Nephron (organoid): ENCODE data around the gene TTC39C.

Experiments used
- H3K27ac Mint-ChIP-seq, 3 experiments: 2 replicates each; pipeline ENCODE4 v1.8.0; 2020; ENCODE audit warnings: mixed read lengths in 3 of 3, mild to moderate bottlenecking in 2 of 3, moderate library complexity in 1 of 3
- H3K27me3 Mint-ChIP-seq: 2 replicates; pipeline ENCODE4 v1.8.0; 2021; ENCODE audit warnings: low read depth, mild to moderate bottlenecking, moderate library complexity, mixed read lengths
- H3K36me3 Mint-ChIP-seq: 2 replicates; pipeline ENCODE4 v1.8.0; 2020; ENCODE audit warnings: low read depth, mixed read lengths
- H3K4me1 Mint-ChIP-seq: 2 replicates; pipeline ENCODE4 v1.8.0; 2020; ENCODE audit warnings: mixed read lengths
- H3K4me3 Mint-ChIP-seq, 3 experiments: 2 replicates each; pipeline ENCODE4 v1.8.0; 2020; ENCODE audit warnings: mild to moderate bottlenecking in 3 of 3, mixed read lengths in 3 of 3, moderate library complexity in 2 of 3
- H3K9me3 Mint-ChIP-seq: 2 replicates; pipeline ENCODE4 v1.8.0; 2020; ENCODE audit warnings: mixed read lengths
- TF ChIP-seq, protein P1 (sequence below), 3 experiments: fragments of 200-600 bp; sonication (generic); IDR thresholded peaks; one replicate each; pipeline ENCODE4 v1.5.0; 2021; ENCODE audit warnings: antibody characterized with exemption in 3 of 3; ENCODE audit not compliant: unreplicated experiment in 3 of 3

The TTC39C gene

DNA sequence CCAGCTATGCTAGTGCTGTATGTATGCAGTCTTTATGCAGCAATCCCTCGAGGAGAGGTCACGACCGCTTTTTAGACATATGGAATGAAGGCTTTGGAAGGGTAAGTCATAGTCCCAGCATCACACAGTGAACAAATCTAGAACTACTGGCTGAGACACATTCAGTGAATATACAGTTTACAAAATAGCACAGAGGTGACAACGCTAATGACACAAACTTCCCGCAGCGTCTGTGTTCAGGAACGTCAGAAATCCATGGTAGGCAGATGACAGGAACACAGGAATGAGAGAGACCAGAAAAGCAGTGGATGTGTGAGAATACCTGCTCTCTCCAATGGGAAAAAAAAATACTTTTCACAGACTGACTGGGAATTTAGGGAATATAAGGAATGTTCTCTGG is 153.9 kb downstream of the TTC39C start:
- no peak overlapping the region for H3K27ac Mint-ChIP-seq
- H3K27me3 Mint-ChIP-seq, result no peaks in the 10 kb centered on the region

DNA sequence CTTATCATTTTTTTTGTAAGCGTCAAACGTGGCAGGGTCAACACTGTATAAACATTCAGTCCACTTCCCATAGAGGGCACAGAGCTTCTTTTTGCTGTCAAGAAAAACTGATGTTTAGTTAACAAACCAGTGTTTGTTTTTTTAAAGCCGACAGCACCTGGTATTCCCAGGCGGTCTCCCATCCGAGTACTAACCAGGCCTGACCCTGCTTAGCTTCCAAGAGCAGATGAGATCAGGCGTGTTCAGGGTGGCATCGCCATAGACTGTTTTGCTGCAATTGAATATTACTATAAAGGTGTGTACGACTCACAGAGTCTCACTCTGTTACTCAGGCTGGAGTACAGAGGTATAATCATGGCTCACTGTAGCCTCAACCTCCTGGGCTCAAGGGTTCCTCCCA is 155.8 kb downstream of the TTC39C start:
- Mint-ChIP-seq H3K4me1 (no peaks in the 10 kb centered on the region), H3K9me3 (no peaks in the 10 kb centered on the region), H3K27ac (no peak overlapping the region), H3K4me3 (no peak overlapping the region), H3K27me3 (no peaks in the 10 kb centered on the region), H3K36me3 (peaks cover 54% of the 10 kb centered on the region)
- TF ChIP-seq, protein P1, sequence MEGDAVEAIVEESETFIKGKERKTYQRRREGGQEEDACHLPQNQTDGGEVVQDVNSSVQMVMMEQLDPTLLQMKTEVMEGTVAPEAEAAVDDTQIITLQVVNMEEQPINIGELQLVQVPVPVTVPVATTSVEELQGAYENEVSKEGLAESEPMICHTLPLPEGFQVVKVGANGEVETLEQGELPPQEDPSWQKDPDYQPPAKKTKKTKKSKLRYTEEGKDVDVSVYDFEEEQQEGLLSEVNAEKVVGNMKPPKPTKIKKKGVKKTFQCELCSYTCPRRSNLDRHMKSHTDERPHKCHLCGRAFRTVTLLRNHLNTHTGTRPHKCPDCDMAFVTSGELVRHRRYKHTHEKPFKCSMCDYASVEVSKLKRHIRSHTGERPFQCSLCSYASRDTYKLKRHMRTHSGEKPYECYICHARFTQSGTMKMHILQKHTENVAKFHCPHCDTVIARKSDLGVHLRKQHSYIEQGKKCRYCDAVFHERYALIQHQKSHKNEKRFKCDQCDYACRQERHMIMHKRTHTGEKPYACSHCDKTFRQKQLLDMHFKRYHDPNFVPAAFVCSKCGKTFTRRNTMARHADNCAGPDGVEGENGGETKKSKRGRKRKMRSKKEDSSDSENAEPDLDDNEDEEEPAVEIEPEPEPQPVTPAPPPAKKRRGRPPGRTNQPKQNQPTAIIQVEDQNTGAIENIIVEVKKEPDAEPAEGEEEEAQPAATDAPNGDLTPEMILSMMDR (IDR thresholded peaks at IDR 0.05; ENCODE audit: unreplicated experiment in 3 of 3), result no peak

More for the DNA sequence above, 153.9 kb downstream of the TTC39C start:
- no peak overlapping the region for H3K4me3 Mint-ChIP-seq
- H3K9me3 Mint-ChIP-seq, result no peaks in the 10 kb centered on the region
- TF ChIP-seq, protein P1 (IDR thresholded peaks at IDR 0.05; ENCODE audit: unreplicated experiment in 3 of 3), result no peak
- peaks cover 63% of the 10 kb centered on the region for H3K36me3 Mint-ChIP-seq
- no peaks in the 10 kb centered on the region for H3K4me1 Mint-ChIP-seq

DNA sequence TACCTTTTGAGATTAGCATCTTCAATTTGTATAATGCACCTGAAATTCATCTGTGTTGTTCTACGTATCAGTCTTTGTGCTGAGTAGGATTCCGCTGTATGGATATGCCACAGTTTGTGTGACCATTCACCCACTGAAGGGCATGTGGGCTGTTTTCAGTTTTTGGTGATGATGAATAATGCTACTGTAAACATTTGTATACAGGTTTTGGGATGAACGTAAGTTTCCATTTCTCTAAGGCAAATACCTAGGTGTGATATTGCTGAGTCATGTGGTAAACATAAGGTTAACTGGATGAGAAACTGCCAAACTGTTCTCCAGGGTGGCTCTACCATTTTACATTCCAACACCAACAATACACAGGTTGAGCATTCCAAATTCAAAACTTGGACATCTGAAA is 159.4 kb downstream of the TTC39C start:
- H3K4me1 Mint-ChIP-seq, result no peaks in the 10 kb centered on the region
- H3K27me3 Mint-ChIP-seq, result no peaks in the 10 kb centered on the region
- H3K36me3 Mint-ChIP-seq, result peaks cover 37% of the 10 kb centered on the region
- TF ChIP-seq, protein P1 (IDR thresholded peaks at IDR 0.05; ENCODE audit: unreplicated experiment in 3 of 3), result no peak
- no peak overlapping the region for H3K27ac Mint-ChIP-seq
- no peak overlapping the region for H3K4me3 Mint-ChIP-seq
- no peaks in the 10 kb centered on the region for H3K9me3 Mint-ChIP-seq

DNA sequence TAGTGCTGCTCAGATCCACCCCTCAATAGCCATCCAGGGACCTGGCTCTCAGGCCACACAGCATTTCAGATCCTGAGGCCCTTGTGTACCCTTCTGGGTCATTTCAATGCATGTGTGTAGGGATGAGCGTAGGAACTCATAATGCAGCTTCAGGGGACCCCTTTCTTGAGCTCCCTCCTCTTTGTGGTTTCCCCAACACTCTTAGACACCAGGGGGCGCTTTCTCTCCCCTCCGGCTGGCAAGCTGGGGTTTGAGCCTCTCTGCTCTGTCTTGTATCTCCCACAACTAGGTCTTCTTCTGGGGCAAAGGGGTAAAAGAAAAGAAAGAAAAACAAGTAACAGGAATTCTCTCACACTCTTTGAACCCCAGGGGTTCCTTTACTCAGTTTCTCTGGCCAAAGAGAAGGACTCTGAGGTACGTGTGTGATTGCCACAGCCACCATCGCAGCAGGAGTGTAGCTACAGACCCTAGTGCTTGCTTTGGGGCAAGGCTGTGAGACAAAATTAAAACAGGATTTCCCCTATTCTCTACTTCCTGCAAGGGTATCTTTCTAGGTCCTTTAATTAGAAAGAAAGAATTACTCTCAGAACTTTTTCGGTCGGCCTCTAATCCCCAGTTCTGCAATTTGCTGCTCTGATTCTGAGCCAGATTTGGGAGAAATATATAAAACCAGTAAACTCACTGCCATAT is 162.3 kb downstream of the TTC39C start:
- Mint-ChIP-seq H3K36me3 (peaks cover 29% of the 10 kb centered on the region), H3K27ac (no peak overlapping the region), H3K4me3 (no peak overlapping the region), H3K27me3 (no peaks in the 10 kb centered on the region), H3K9me3 (no peaks in the 10 kb centered on the region), H3K4me1 (no peaks in the 10 kb centered on the region)
- TF ChIP-seq, protein P1 (IDR thresholded peaks at IDR 0.05; ENCODE audit: unreplicated experiment in 3 of 3), result peak; percentile 45 to 61 (median 46)

DNA sequence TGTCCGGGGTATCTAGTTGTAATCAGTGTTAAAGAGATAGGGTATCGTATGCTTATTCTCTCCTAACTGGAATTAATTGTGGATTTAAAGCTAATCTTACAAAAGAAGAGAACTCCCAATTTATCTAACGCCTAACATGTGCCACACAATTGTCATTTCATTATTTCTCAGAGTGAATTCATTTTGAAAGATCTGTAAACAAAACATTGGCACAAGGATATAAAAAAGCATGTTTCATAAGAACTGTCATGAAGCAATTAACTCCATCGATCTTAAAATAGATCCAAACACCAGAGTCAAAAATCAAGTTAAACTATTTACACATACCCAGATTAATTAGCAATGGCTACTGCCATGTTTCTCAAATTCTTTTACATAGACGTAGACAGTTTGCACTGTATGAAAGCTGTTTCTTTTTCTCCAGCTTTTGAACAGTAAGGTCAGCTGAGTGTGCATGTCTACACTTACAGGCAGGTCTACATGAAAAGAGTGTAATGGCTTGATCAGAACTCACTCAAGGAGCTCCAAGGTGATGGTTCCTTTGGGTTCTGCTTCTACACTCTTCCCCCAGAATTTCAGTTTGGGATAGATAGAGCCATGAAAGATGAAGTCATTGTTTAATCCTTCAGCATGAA is 163.1 kb downstream of the TTC39C start:
- no peak overlapping the region for H3K4me3 Mint-ChIP-seq
- peaks cover 28% of the 10 kb centered on the region for H3K36me3 Mint-ChIP-seq
- no peaks in the 10 kb centered on the region for H3K4me1 Mint-ChIP-seq
- TF ChIP-seq, protein P1 (IDR thresholded peaks at IDR 0.05; ENCODE audit: unreplicated experiment in 3 of 3), result no peak
- H3K9me3 Mint-ChIP-seq, result no peaks in the 10 kb centered on the region
- no peaks in the 10 kb centered on the region for H3K27me3 Mint-ChIP-seq
- H3K27ac Mint-ChIP-seq, result no peak overlapping the region

DNA sequence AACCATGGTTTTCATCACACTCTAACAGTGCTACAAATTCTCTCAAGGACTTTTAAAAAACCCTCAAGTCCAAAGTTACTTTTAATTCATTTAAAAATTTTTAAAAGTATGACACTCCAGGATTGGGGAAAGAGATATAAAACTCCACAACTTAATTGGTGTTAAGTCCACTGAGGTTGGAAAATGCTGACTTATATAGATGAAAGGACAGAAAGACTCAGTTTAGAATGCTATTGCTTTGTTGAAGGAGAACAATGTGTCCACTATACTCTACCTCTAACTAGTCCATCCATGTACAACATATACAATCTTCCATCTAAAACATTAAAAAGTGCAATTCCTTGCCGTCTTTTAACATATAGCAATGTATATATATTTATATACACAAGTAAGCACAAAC is 165.5 kb downstream of the TTC39C start:
- Mint-ChIP-seq H3K4me3 (no peak overlapping the region), H3K9me3 (no peaks in the 10 kb centered on the region), H3K27me3 (no peaks in the 10 kb centered on the region), H3K36me3 (peaks cover 24% of the 10 kb centered on the region), H3K27ac (no peak overlapping the region), H3K4me1 (no peaks in the 10 kb centered on the region)
- TF ChIP-seq, protein P1 (IDR thresholded peaks at IDR 0.05; ENCODE audit: unreplicated experiment in 3 of 3), result no peak
